CD8-positive, alpha-beta memory T cell (primary cell): ENCODE results near the gene RARB. TPM values are rescaled to one million over a fixed set of nuclear protein-coding genes. Genes with fewer than 3 reads are reported as not detected.
A peak's percentile ranks its signal among the peaks of the same experiment; 100 is the strongest.

Source experiments
- CTCF ChIA-PET: fragments of 350-600 bp; sonication (Branson Sonifier 250); formaldehyde crosslinking; loops from one replicate; lab custom pipeline; 2021; ENCODE audit warnings: antibody characterized with exemption; lab: Charles Lee
- POLR2A ChIA-PET: fragments of 350-600 bp; sonication (Branson Sonifier 250); formaldehyde crosslinking; loops from one replicate; lab custom pipeline; 2021; ENCODE audit warnings: antibody characterized with exemption; lab: Charles Lee
- DNase-seq, 5 donors: peaks; one replicate each; pipeline versions ENCODE4 v3.0.0 to v3.0.0-alpha.2; 2020 to 2022; ENCODE audit warnings: mixed read lengths in 1 of 5
- H3K27ac ChIP-seq: one replicate; pipeline ENCODE4 v1.7.0; 2013; ENCODE audit warnings: low read depth, mild to moderate bottlenecking, low read length, moderate library complexity
- H3K27me3 ChIP-seq: 2 replicates; pipeline ENCODE4 v1.7.0; 2013; ENCODE audit warnings: low read length, mild to moderate bottlenecking; ENCODE audit not compliant: insufficient read depth, poor library complexity, severe bottlenecking
- H3K36me3 ChIP-seq: 2 replicates; pipeline ENCODE4 v1.7.0; 2013; ENCODE audit warnings: mild to moderate bottlenecking, low read length, moderate library complexity; ENCODE audit not compliant: insufficient read depth
- H3K4me1 ChIP-seq: 2 replicates; pipeline ENCODE4 v1.7.0; 2013; ENCODE audit warnings: mild to moderate bottlenecking, low read length, moderate library complexity; ENCODE audit not compliant: insufficient read depth
- H3K4me3 ChIP-seq: 2 replicates; pipeline ENCODE4 v1.7.0; 2013; ENCODE audit warnings: mild to moderate bottlenecking, low read length
- H3K9me3 ChIP-seq: 2 replicates; pipeline ENCODE4 v1.7.0; 2013; ENCODE audit warnings: mild to moderate bottlenecking, low read length
- H3K27ac Mint-ChIP-seq, 8 donors: one replicate each; pipeline ENCODE4 v1.8.0; 2020 to 2021; ENCODE audit warnings: mixed read lengths in 8 of 8, mild to moderate bottlenecking in 6 of 8, inconsistent platforms in 3 of 8, moderate library complexity in 3 of 8
- H3K27me3 Mint-ChIP-seq, 2 donors: one replicate each; pipeline ENCODE4 v1.8.0; 2020 to 2021; ENCODE audit warnings: mixed read lengths in 2 of 2, mild to moderate bottlenecking in 1 of 2, moderate library complexity in 1 of 2
- H3K36me3 Mint-ChIP-seq, 3 donors: one replicate each; pipeline ENCODE4 v1.8.0; 2020 to 2021; ENCODE audit warnings: mixed read lengths in 3 of 3, inconsistent platforms in 1 of 3, mild to moderate bottlenecking in 1 of 3
- H3K4me1 Mint-ChIP-seq, 3 donors: one replicate each; pipeline ENCODE4 v1.8.0; 2020 to 2021; ENCODE audit warnings: mixed read lengths in 3 of 3, inconsistent platforms in 1 of 3, mild to moderate bottlenecking in 1 of 3
- H3K4me3 Mint-ChIP-seq, 7 donors: one replicate each; pipeline ENCODE4 v1.8.0; 2020 to 2021; ENCODE audit warnings: mixed read lengths in 7 of 7, mild to moderate bottlenecking in 6 of 7, moderate library complexity in 4 of 7, inconsistent platforms in 2 of 7
- H3K9me3 Mint-ChIP-seq, 5 donors: one replicate each; pipeline ENCODE4 v1.8.0; 2020 to 2022; ENCODE audit warnings: mixed read lengths in 5 of 5, mild to moderate bottlenecking in 3 of 5, moderate library complexity in 2 of 5, inconsistent platforms in 1 of 5
- polyA plus RNA-seq: library from polyadenylated mRNA; unstranded; fragments of 300-500 nt; fragmentation: Illumina TruSeq; gene quantifications from one replicate; pipeline ENCODE4 v1.2.3, GENCODE V29; 2021
- total RNA-seq, 2 experiments: library from RNA; stranded (reverse); gene quantifications; one replicate each; pipeline ENCODE4 v1.2.3, GENCODE V29; 2021

Gene RARB
- total and polyA plus RNA-seq, 3 experiments from 2014 or later: not detected

DNA sequence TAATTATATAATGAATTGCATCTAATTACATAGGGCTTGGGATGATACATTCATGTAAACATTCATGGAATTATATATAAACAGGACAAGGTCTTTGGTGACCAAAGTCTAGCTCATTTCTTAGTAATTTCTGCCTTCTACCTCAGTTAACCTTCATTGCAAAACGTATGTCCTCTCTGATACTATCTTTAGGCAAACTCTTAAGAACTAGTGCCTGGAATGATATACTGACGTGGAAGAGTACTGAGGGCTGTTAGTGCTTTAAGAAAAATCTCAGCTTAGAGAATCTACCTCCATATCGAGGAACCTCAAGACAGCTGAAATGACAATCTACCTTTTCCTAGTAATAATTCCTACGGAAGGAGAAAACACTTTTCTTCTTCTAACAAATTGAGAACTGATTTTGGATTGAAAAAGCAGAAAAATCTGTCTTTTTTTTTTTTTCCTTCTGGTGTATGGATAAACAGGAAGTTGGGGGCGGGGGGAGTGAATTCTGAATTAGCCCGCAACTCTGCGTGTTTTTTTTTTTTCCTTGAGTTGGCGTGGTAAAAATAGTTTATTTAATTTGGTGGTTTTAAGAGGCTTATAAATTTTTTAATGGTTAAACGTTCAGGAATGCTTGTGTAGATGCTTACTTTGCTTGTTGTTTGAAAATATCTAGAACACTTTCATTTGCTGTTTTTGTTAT, 43.2 kb downstream of the RARB start:
- H3K27me3 ChIP-seq: no peaks in the 10 kb centered on the region
- CTCF ChIA-PET: no interaction called here
- DNase-seq: no peak
- no peaks in the 10 kb centered on the region for H3K9me3 ChIP-seq
- Mint-ChIP-seq H3K27me3 (no peaks in the 10 kb centered on the region), H3K36me3 (no peaks in the 10 kb centered on the region), H3K27ac (no peak overlapping the region), H3K4me3 (peak overlapping the region in 1 of 7 donors; percentile 15), H3K4me1 (peaks cover 7 to 10% (median 8%) of the 10 kb centered on the region in 3 donors), H3K9me3 (peaks cover 0 to 4% (median 0%) of the 10 kb centered on the region in 5 donors)
- H3K4me3 ChIP-seq: no peak overlapping the region
- H3K36me3 ChIP-seq: no peaks in the 10 kb centered on the region
- H3K4me1 ChIP-seq: no peaks in the 10 kb centered on the region
- POLR2A ChIA-PET: no interaction called here
- H3K27ac ChIP-seq: no peak overlapping the region

DNA sequence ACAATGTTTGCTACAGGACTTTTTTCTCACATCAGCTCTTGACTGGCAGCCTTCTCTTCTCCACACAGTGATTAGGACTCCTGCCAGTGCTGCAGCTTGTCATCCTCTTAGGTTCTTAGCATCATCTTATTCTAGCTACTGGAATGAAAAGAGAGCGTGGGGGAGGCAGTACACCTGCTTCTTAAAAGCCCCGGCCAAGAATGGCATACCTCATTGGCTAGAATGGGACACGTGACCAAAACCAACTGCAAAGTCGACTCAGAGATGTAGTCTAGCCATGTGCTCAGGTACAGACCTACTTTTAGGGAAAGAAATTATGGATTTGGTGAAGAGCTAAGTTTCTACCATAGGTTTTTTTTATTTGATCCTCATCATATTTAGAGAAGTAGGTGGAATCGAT, 44.1 kb downstream of the RARB start:
- Histone ChIP-seq H3K4me1 (no peaks in the 10 kb centered on the region), H3K27ac (no peak overlapping the region), H3K36me3 (no peaks in the 10 kb centered on the region), H3K27me3 (no peaks in the 10 kb centered on the region), H3K9me3 (no peaks in the 10 kb centered on the region), H3K4me3 (no peak overlapping the region)
- H3K4me3 Mint-ChIP-seq: no peak overlapping the region
- no peak overlapping the region for H3K27ac Mint-ChIP-seq
- ChIA-PET POLR2A (no interaction called here), CTCF (no interaction called here)
- DNase-seq: no peak
- H3K4me1 Mint-ChIP-seq: peaks cover 7 to 10% (median 8%) of the 10 kb centered on the region in 3 donors
- peaks cover 0 to 4% (median 0%) of the 10 kb centered on the region in 5 donors for H3K9me3 Mint-ChIP-seq
- H3K27me3 Mint-ChIP-seq: no peaks in the 10 kb centered on the region
- H3K36me3 Mint-ChIP-seq: no peaks in the 10 kb centered on the region

DNA sequence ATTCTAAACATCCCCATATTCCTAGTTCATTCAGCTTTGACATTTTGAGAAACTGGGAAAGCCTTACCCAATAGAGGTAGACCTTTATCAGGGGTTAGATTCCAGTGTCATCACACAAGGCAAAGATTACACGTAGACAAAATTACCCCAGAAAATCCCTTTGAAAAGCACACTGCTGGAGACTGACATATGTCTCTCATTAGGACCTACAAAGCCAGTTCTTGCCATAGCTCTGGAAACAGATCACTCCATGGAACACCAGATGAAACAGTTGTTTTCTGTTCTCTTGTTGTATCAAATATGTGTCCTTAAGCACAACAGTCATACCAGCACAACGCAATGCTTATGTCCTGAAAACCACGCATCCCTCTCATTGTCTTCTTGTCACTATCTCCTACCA, 44.7 kb downstream of the RARB start:
- H3K27me3 Mint-ChIP-seq: no peaks in the 10 kb centered on the region
- H3K4me1 Mint-ChIP-seq: peaks cover 7 to 10% (median 8%) of the 10 kb centered on the region in 3 donors
- H3K9me3 Mint-ChIP-seq: peaks cover 0 to 4% (median 0%) of the 10 kb centered on the region in 5 donors
- no peak for DNase-seq
- ChIA-PET CTCF (no interaction called here), POLR2A (no interaction called here)
- Histone ChIP-seq H3K27ac (no peak overlapping the region), H3K4me3 (no peak overlapping the region), H3K27me3 (no peaks in the 10 kb centered on the region), H3K4me1 (no peaks in the 10 kb centered on the region), H3K9me3 (no peaks in the 10 kb centered on the region), H3K36me3 (no peaks in the 10 kb centered on the region)
- H3K4me3 Mint-ChIP-seq: no peak overlapping the region
- no peak overlapping the region for H3K27ac Mint-ChIP-seq
- H3K36me3 Mint-ChIP-seq: no peaks in the 10 kb centered on the region

DNA sequence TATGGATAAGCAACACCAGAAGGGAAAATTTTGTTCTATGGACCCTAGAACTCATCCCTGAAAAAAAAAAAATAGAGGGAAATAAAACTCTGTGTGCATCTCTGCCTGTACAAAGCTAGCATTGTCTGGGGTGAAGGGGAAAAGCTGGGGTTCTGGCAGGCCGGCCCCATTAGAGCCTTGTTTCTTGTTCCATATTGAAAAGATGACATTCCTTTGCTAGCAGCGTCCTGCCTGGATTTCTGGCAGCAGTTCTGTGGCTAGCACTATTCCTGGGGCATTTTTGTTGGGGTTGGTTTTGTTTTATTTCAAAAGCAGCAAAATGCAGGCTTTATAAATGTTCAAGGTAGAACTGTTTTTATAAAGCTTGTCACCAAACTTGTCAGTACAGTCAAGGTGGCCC, 45.2 kb downstream of the RARB start:
- ChIA-PET CTCF (no interaction called here), POLR2A (no interaction called here)
- no peak for DNase-seq
- Mint-ChIP-seq H3K4me1 (peaks cover 7 to 10% (median 8%) of the 10 kb centered on the region in 3 donors), H3K9me3 (peaks cover 0 to 4% (median 0%) of the 10 kb centered on the region in 5 donors), H3K36me3 (no peaks in the 10 kb centered on the region), H3K27me3 (no peaks in the 10 kb centered on the region), H3K4me3 (no peak overlapping the region), H3K27ac (no peak overlapping the region)
- Histone ChIP-seq H3K27me3 (no peaks in the 10 kb centered on the region), H3K27ac (no peak overlapping the region), H3K9me3 (no peaks in the 10 kb centered on the region), H3K4me3 (no peak overlapping the region), H3K36me3 (no peaks in the 10 kb centered on the region), H3K4me1 (no peaks in the 10 kb centered on the region)

DNA sequence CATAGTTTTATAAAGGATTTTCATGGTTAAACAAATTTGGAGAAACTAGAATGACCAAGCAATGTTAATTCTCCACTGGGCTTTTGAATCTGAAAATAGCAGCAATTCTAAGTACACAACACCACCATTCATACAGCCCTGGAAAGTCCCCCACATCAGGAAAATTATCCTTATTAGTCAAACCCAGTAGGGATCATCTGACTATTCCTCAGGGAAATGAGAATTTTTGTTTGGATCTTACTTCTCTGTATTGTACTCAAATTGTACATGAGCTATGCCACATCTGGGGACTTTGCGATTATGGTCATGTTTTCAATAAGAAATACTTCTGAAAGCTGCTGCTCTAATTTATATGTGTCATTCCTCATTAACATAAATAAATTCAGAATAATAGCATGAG, 46.0 kb downstream of the RARB start:
- Mint-ChIP-seq H3K4me1 (peaks cover 7 to 10% (median 8%) of the 10 kb centered on the region in 3 donors), H3K27me3 (no peaks in the 10 kb centered on the region), H3K27ac (no peak overlapping the region), H3K9me3 (peaks cover 0 to 4% (median 0%) of the 10 kb centered on the region in 5 donors), H3K4me3 (no peak overlapping the region), H3K36me3 (no peaks in the 10 kb centered on the region)
- H3K9me3 ChIP-seq: no peaks in the 10 kb centered on the region
- H3K27me3 ChIP-seq: no peaks in the 10 kb centered on the region
- no peaks in the 10 kb centered on the region for H3K36me3 ChIP-seq
- POLR2A ChIA-PET: no interaction called here
- H3K4me1 ChIP-seq: no peaks in the 10 kb centered on the region
- DNase-seq: no peak
- CTCF ChIA-PET: no interaction called here
- no peak overlapping the region for H3K4me3 ChIP-seq
- H3K27ac ChIP-seq: no peak overlapping the region

DNA sequence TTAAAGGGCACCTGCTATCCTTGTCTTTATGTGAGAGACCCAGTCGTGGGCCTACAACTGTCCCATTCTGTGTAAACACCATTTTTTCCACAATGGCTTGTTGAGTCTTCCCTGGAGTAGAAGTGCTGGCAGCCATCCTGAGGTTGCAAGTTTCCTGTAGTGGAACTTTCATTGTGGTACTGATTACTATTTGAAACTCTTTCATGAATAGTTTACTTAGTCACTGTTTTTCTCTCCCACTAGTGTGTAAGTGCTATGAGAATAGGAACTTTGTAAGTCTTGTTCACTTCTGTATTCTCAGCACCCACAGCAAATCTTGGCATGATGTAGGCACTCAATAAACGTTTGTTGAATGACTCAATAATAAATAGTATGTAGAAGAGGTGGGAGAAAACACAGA, 48.6 kb downstream of the RARB start:
- CTCF ChIA-PET: no interaction called here
- POLR2A ChIA-PET: no interaction called here
- H3K4me3 Mint-ChIP-seq: no peak overlapping the region

DNA sequence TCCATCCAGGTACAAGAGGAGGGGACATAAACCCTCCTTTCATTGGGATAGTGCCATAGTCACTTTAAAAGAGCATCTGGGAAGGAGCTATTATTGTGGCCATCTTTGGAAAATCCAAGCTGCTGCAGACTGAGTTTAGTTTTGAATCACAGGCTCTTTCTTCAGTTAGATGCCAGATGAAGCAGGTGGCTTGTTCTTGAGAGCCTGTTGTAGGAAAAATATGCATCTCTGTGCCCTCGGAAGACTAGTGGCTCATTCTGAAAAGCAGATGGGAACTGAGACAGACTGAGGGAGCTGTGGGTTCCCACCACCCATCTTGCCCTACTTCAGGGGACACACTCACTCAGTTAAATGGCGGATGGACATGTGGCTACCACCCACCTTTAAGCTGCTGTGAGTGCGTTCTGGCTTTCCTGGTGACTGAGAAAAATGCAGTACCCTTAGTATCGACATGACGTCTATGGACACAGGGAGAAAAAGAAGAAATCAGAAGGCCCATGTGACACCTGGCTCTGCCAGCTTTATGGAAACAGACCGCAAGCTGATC, 50.2 kb downstream of the RARB start:
- Histone ChIP-seq H3K4me3 (no peak overlapping the region), H3K36me3 (no peaks in the 10 kb centered on the region), H3K4me1 (no peaks in the 10 kb centered on the region), H3K9me3 (no peaks in the 10 kb centered on the region), H3K27me3 (no peaks in the 10 kb centered on the region), H3K27ac (no peak overlapping the region)
- POLR2A ChIA-PET: no interaction called here
- H3K4me1 Mint-ChIP-seq: no peaks in the 10 kb centered on the region
- DNase-seq: no peak
- H3K27ac Mint-ChIP-seq: no peak overlapping the region
- no peak overlapping the region for H3K4me3 Mint-ChIP-seq
- CTCF ChIA-PET: no interaction called here
- H3K36me3 Mint-ChIP-seq: no peaks in the 10 kb centered on the region
- peaks cover 0 to 4% (median 0%) of the 10 kb centered on the region in 5 donors for H3K9me3 Mint-ChIP-seq
- H3K27me3 Mint-ChIP-seq: no peaks in the 10 kb centered on the region

More for the DNA sequence above, 48.6 kb downstream of the RARB start:
- Mint-ChIP-seq H3K36me3 (no peaks in the 10 kb centered on the region), H3K27me3 (no peaks in the 10 kb centered on the region), H3K9me3 (peaks cover 0 to 4% (median 0%) of the 10 kb centered on the region in 5 donors), H3K27ac (no peak overlapping the region), H3K4me1 (peaks cover under 1 to 5% (median 4%) of the 10 kb centered on the region in 3 donors)
- H3K36me3 ChIP-seq: no peaks in the 10 kb centered on the region
- H3K27ac ChIP-seq: no peak overlapping the region
- no peaks in the 10 kb centered on the region for H3K4me1 ChIP-seq
- H3K4me3 ChIP-seq: no peak overlapping the region
- no peak for DNase-seq
- H3K27me3 ChIP-seq: no peaks in the 10 kb centered on the region
- H3K9me3 ChIP-seq: no peaks in the 10 kb centered on the region

DNA sequence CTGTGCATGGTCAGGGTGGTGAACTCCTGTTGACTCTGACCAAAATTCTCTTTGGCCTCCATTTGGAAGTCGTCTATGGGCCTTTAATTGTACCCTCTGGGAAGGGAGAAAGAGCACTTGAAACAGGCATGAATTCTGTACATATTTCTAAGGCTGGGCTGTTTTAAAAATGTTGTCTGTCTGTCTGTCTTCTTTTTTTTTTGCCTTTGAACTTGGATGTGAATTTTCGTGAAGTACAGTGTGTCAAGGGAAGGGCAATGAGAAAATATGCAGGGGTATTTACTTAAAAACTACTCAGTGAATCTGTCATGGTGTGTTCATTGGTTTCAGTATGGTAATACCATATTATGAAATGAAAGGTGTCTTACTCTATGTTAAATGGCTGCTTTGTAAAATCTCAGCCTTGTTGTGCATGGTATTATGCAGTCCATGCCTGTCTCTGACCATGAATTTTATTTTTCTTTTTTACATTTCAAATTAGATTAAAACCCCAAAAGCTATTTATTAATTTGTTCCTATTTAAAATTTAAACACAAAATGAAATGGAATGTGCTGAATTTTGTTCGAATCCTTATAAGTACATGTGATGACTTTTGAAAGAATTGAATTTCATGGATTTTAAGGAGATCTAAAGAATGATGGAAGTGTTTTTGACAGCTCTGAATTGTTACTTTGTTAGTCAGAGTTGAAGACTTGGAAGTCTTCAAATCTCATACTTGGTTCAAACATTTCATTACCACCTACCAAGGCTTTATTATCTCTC, 51.1 kb downstream of the RARB start:
- Histone ChIP-seq H3K4me1 (no peaks in the 10 kb centered on the region), H3K4me3 (no peak overlapping the region), H3K36me3 (no peaks in the 10 kb centered on the region), H3K27me3 (no peaks in the 10 kb centered on the region), H3K27ac (no peak overlapping the region), H3K9me3 (no peaks in the 10 kb centered on the region)
- Mint-ChIP-seq H3K27ac (no peak overlapping the region), H3K36me3 (no peaks in the 10 kb centered on the region), H3K4me1 (no peaks in the 10 kb centered on the region), H3K9me3 (peaks cover 0 to 4% (median 0%) of the 10 kb centered on the region in 5 donors), H3K27me3 (no peaks in the 10 kb centered on the region), H3K4me3 (no peak overlapping the region)
- no peak for DNase-seq
- CTCF ChIA-PET: no interaction called here
- POLR2A ChIA-PET: no interaction called here
